Vagina (tissue), 2 donors: ENCODE measurements around the gene FAM120C.

Source experiments
- CTCF ChIP-seq, 3 experiments: fragments of 450-650 bp in 2 of 3; fragments of 200-600 bp in 1 of 3; sonication (generic) in 1 of 3; IDR thresholded peaks; one replicate each; pipeline ENCODE4 v1.5.1; 2017 to 2019; ENCODE audit warnings: antibody characterized with exemption in 3 of 3, mild to moderate bottlenecking in 2 of 3, moderate library complexity in 2 of 3
- POLR2A ChIP-seq, 2 donors: fragments of 450-650 bp; IDR thresholded peaks; one replicate each; pipeline ENCODE4 v1.6.1; 2017; ENCODE audit warnings: antibody characterized with exemption in 2 of 2, mild to moderate bottlenecking in 2 of 2, moderate library complexity in 2 of 2

GRCh38 chrX:54166915-54167314 lies 16.1 kb downstream of the FAM120C start:
- TF ChIP-seq CTCF (IDR thresholded peaks at IDR 0.05) (no peak), POLR2A (IDR thresholded peaks at IDR 0.05) (no peak)
